ENCODE measurements around the gene ADAMTS7.
"Not testable (repeated sequence)": the region's sequence is repeated elsewhere in the genome, so short reads cannot be mapped to it uniquely, and the experiment has no call there.

DNA sequence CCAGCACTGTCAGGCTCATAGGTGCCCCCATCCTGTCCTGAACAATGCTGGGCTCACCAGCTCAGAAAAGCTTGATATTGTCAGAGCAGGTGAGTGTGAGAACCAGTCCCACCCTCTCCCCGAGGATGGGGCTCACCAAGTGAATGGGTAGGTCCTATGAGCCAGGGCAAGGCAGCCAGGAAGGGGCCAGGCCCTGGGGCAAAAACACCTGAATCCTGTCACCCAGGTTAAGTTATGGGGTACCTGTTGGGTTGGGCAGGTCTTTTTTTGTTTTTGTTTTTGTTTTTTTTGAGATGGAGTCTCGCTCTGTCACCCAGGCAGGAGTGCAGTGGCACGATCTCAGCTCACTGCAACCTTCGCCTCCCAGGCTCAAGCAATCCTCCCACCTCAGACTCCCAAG lies 16.8 kb downstream of the ADAMTS7 start:
- not testable (repeated sequence) for TF ChIP-seq EP300 (IDR thresholded peaks at IDR 0.05; ENCODE audit: low read depth); CTCF (IDR thresholded peaks at IDR 0.05)
